Neural cell (in vitro differentiated cells): Measurements from ENCODE around the gene USP22. TPM values are rescaled to one million over a fixed set of nuclear protein-coding genes. Genes with fewer than 3 reads are reported as not detected.

Experiments used
- H2AFZ ChIP-seq: fragments of 200-600, 300-800 bp; sonication (generic), shearing (Covaris generic); 2 replicates; pipeline ENCODE4 v1.6.0; 2014; ENCODE audit warnings: low read depth, mild to moderate bottlenecking, antibody characterized with exemption, low read length, moderate library complexity
- H3F3A ChIP-seq: fragments of 200-600 bp; shearing (Covaris generic); 2 replicates; pipeline ENCODE4 v1.6.1; 2016; ENCODE audit warnings: mild to moderate bottlenecking, moderate library complexity, mixed read lengths, antibody characterized with exemption, low read length; ENCODE audit not compliant: insufficient read depth, poor library complexity, severe bottlenecking
- H3K27ac ChIP-seq: fragments of 200-600, 300-800 bp; sonication (generic), shearing (Covaris generic); 2 replicates; pipeline ENCODE4 v1.5.1; 2014; ENCODE audit warnings: mild to moderate bottlenecking, low read length, moderate library complexity
- H3K27me3 ChIP-seq: fragments of 300-800, 200-600 bp; sonication (generic), shearing (Covaris generic); 2 replicates; pipeline ENCODE4 v1.6.0; 2014; ENCODE audit warnings: mild to moderate bottlenecking, low read depth, low read length, moderate library complexity; ENCODE audit not compliant: insufficient read depth
- H3K36me3 ChIP-seq: fragments of 300-800, 200-600 bp; sonication (generic), shearing (Covaris generic); 2 replicates; pipeline ENCODE4 v1.5.1; 2014; ENCODE audit warnings: mild to moderate bottlenecking, antibody characterized with exemption, low read length, moderate library complexity; ENCODE audit not compliant: insufficient read depth
- H3K4me2 ChIP-seq: fragments of 300-800, 200-600 bp; sonication (generic), shearing (Covaris generic); 2 replicates; pipeline ENCODE4 v1.6.0; 2014; ENCODE audit warnings: mild to moderate bottlenecking, low read length
- H3K4me3 ChIP-seq: fragments of 300-800, 200-600 bp; sonication (generic), shearing (Covaris generic); 2 replicates; pipeline ENCODE4 v1.5.1; 2014; ENCODE audit warnings: mild to moderate bottlenecking, low read length, moderate library complexity
- H3K79me2 ChIP-seq: fragments of 200-600 bp; shearing (Covaris generic); replicated peaks from 2 replicates; pipeline ENCODE4 v1.6.0; 2014; ENCODE audit warnings: mild to moderate bottlenecking, low read length, moderate library complexity; ENCODE audit not compliant: insufficient read depth
- H3K9ac ChIP-seq: fragments of 300-800, 200-600 bp; sonication (generic), shearing (Covaris generic); 2 replicates; pipeline ENCODE4 v1.6.1; 2016; ENCODE audit warnings: mild to moderate bottlenecking, low read length, mixed read lengths
- H3K9me2 ChIP-seq: fragments of 200-600 bp; shearing (Covaris generic); 2 replicates; pipeline ENCODE4 v1.6.1; 2016; ENCODE audit warnings: mild to moderate bottlenecking, low read length, mixed read lengths; ENCODE audit not compliant: insufficient read depth
- H3K9me3 ChIP-seq: fragments of 200-600, 300-800 bp; sonication (generic), shearing (Covaris generic); 2 replicates; pipeline ENCODE4 v1.6.1; 2016; ENCODE audit warnings: mild to moderate bottlenecking, mixed run types, low read length, moderate library complexity, mixed read lengths
- H4K20me1 ChIP-seq: fragments of 200-600 bp; shearing (Covaris generic); 2 replicates; pipeline ENCODE4 v1.6.1; 2016; ENCODE audit warnings: mild to moderate bottlenecking, mixed run types; ENCODE audit not compliant: insufficient read depth
- CTCF ChIP-seq: fragments of 450-650 bp; IDR thresholded peaks from 2 replicates; pipeline ENCODE4 v1.5.1; 2014; ENCODE audit warnings: antibody characterized with exemption, mild to moderate bottlenecking, moderate library complexity; ENCODE audit not compliant: poor library complexity, severe bottlenecking
- EP300 ChIP-seq: fragments of 450-650 bp; conservative IDR thresholded peaks from 2 replicates; pipeline ENCODE4 v1.6.1; 2014; ENCODE audit warnings: antibody characterized with exemption, mild to moderate bottlenecking, moderate library complexity; ENCODE audit not compliant: poor library complexity, severe bottlenecking
- EZH2 ChIP-seq: fragments of 200-600, 300-800 bp; shearing (Covaris generic), sonication (generic); IDR thresholded peaks from 2 replicates; pipeline ENCODE4 v1.6.1; 2014; ENCODE audit warnings: antibody characterized with exemption, low read length, borderline replicate concordance, mild to moderate bottlenecking; ENCODE audit not compliant: insufficient read depth, poor library complexity, severe bottlenecking
- MXI1 ChIP-seq: fragments of 450-650 bp; conservative IDR thresholded peaks from 2 replicates; pipeline ENCODE4 v1.6.1; 2014; ENCODE audit warnings: antibody characterized with exemption, mild to moderate bottlenecking; ENCODE audit not compliant: poor library complexity, severe bottlenecking
- POLR2AphosphoS5 ChIP-seq: IDR thresholded peaks from 2 replicates; pipeline ENCODE4 v1.6.1; 2012
- RAD21 ChIP-seq: fragments of 450-650 bp; conservative IDR thresholded peaks from 2 replicates; pipeline ENCODE4 v1.6.1; 2014; ENCODE audit warnings: antibody characterized with exemption, mild to moderate bottlenecking, moderate library complexity
- REST ChIP-seq: IDR thresholded peaks from 2 replicates; pipeline ENCODE4 v1.6.1; 2012; ENCODE audit warnings: borderline replicate concordance
- SMC3 ChIP-seq: fragments of 450-650 bp; conservative IDR thresholded peaks from 2 replicates; pipeline ENCODE4 v1.6.1; 2014; ENCODE audit warnings: antibody characterized with exemption, mild to moderate bottlenecking, moderate library complexity; ENCODE audit not compliant: poor library complexity
- TAF1 ChIP-seq: IDR thresholded peaks from 2 replicates; pipeline ENCODE4 v1.6.1; 2012; ENCODE audit warnings: low read depth
- polyA plus RNA-seq: library from polyadenylated mRNA; depleted of rRNA; stranded (reverse); fragments of >200 nt; gene quantifications from 2 replicates; pipeline ENCODE4 v1.2.3, GENCODE V29; 2014

USP22 gene
- polyA plus RNA-seq, 1 donor from 2014 or later: 269 TPM

GRCh38 chr17:20960871-20961270 lies 81.9 kb downstream of the USP22 start:
- no peaks in the 10 kb centered on the region for H3F3A ChIP-seq
- no peak for TF ChIP-seq MXI1
- no peak for TF ChIP-seq EP300
- TF ChIP-seq REST: no peak
- TF ChIP-seq CTCF: no peak
- TF ChIP-seq TAF1: no peak
- no peak for TF ChIP-seq SMC3
- TF ChIP-seq EZH2: no peak
- TF ChIP-seq RAD21: no peak
- TF ChIP-seq POLR2AphosphoS5: no peak
- H3K4me3 ChIP-seq: no peak overlapping the region
- H3K79me2 ChIP-seq: no peaks in the 10 kb centered on the region
- H3K9me2 ChIP-seq: no peaks in the 10 kb centered on the region
- H3K4me2 ChIP-seq: no peak overlapping the region
- no peak overlapping the region for H3K9ac ChIP-seq
- H3K36me3 ChIP-seq: peaks cover 7% of the 10 kb centered on the region
- no peak overlapping the region for H3K27ac ChIP-seq
- no peaks in the 10 kb centered on the region for H3K9me3 ChIP-seq
- H3K27me3 ChIP-seq: no peaks in the 10 kb centered on the region
- no peaks in the 10 kb centered on the region for H4K20me1 ChIP-seq
- no peak overlapping the region for H2AFZ ChIP-seq

GRCh38 chr17:20955427-20956323 lies 87.1 kb downstream of the USP22 start:
- H3K9me3 ChIP-seq: no peaks in the 10 kb centered on the region
- H3K4me2 ChIP-seq: no peak overlapping the region
- H3K9ac ChIP-seq: no peak overlapping the region
- H3F3A ChIP-seq: no peaks in the 10 kb centered on the region
- no peaks in the 10 kb centered on the region for H3K79me2 ChIP-seq
- H3K27me3 ChIP-seq: no peaks in the 10 kb centered on the region
- TF ChIP-seq RAD21 (no peak), SMC3 (no peak)
- no peak overlapping the region for H3K4me3 ChIP-seq
- H3K9me2 ChIP-seq: no peaks in the 10 kb centered on the region
- H2AFZ ChIP-seq: no peak overlapping the region
- peaks cover 4% of the 10 kb centered on the region for H3K36me3 ChIP-seq
- no peaks in the 10 kb centered on the region for H4K20me1 ChIP-seq
- H3K27ac ChIP-seq: no peak overlapping the region
